ENCODE measurements around the gene SYNE3.

Gene SYNE3

GRCh38 chr14:95487669-95488084 is 28.8 kb downstream of the SYNE3 start:
- no peak for DNase-seq

GRCh38 chr14:95486875-95487668 is 29.4 kb downstream of the SYNE3 start:
- no peak for DNase-seq

- no peak for DNase-seq
These were observed 31.1 kb downstream of the SYNE3 start for GRCh38 chr14:95485222-95485819.

GRCh38 chr14:95484296-95484695 is 32.2 kb downstream of the SYNE3 start:
- DNase-seq, result no peak

DNA sequence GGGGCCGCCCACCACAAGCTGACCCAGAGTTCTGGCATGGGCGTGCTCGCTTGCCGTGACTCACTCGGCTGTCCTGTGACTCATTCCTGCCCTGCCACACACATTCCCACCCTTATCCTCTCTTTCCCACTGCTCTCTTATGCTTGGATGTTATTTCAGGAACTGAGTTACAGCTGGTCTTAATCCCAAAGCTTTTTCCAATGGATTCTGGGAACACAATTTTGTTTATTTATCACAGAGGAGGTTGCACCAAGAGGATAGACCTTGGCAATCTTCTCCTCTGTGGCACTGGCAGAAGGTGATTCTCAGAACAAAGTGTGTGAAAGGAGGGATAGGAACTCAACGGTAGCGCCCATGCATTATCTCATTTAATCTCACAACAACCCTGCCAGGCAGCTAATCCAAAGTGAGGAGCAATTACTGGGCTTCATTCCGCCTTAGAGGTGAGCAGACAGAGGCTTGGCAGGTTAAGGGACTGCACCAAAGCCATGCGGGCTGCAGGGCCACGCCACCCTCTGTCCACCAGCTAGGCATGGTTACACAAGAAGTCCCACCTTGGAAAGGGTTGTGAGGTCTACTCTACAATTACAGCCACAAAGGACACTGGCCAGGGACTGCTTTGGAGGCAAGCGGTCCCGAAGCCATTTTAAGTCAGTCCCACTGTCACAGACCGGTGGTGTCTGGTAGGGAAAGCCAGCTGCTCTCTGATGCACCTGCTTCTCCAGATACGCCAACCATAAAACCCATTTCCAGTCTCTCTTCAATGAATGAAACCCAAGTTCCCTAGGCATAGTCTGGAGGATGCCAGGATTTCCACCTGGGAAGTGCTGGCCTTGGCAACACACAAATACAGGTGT is 32.9 kb downstream of the SYNE3 start:
- DNase-seq, result no peak

- DNase-seq, result no peak
These were observed 33.7 kb downstream of the SYNE3 start for GRCh38 chr14:95482627-95483308.

DNA sequence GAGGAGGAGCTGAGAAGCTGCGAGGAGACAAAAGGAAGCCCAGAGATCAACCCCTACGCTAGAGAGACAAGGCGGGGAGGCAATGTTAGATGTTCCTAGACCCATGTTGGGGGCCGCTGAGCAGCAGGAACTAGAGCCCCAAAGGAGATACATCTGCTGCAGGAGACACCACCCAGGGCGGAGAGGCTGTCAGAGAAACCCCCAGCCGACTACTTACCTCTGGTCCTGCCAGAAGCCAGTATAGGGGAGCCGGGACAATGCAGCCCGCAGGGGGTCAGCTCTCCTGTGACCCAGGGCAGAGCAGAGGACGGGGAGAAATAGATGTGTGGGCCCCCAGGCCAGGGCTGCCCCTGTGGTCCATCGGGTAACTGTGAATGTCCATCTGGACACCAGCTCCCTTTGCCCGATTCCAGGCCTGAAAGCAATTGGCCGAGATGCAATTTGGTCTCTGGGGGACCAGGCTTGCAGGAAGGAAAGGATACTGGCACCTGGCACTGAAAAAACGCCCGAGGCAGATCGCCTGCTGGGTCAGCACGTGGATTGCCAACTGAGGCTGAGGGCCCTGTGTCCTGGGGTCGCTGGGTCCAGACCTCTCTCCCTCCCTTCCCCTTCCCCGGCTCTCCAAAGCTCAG is 34.9 kb downstream of the SYNE3 start:
- no peak for DNase-seq

GRCh38 chr14:95480887-95481226 is 35.6 kb downstream of the SYNE3 start:
- DNase-seq, result no peak

DNA sequence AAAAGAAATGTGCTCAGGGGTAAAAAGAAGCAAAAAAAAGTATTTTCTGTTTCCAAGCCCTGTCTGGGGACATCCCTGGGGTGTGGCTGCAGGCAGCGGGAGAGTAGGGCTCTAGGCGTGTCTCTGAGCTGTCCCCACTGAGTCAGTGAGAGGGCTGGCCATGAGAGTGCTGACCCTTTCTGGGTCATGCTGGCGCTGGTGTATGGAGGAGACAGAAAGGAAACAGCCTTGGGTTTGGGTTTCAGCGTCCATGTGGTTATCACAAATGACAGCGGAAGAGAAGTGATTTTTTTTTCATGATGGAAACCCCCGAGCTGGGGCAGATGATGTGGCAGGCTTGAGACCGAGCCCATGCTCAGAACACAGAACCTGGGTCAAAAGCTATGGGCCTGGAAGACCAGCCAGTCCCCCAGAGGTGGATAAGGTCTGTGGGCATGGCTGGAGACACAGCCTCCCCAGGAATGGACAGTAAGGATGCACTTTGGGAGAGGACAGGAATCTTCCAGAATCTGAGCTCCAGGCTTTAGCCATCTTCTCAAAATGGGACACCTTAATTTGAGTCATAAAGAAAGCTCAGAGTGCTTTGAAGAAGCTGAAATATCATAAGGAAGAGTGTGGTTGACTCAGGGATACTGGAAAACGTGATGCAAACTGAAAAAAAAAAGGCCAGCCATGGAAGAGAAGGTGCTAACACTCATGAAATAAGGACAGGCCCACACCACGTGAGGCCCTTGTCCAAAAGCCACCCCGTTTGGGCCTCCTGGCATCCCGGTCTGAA is 36.2 kb downstream of the SYNE3 start:
- no peak for DNase-seq

DNA sequence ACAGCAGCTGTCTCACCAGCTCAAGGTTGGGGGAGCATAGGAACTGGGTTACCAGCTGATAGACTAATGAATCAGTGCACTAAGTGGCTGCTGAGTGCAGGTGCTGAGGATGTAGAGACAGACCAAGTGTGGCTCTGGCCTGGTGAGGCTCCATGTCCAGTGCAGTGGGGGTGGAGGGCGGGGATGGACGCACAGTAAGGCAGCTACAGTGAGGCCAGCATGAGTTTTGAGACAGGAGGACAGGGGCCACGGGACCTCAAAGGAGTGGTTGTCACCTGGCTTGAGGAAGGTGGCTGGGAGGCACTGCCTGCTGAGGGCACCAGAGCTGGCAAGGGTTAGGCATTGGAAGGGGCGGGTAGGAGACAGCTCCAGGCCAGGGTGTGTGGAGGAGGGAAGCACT is 37.0 kb downstream of the SYNE3 start:
- no peak for DNase-seq

- no peak for DNase-seq
These were observed 37.6 kb downstream of the SYNE3 start for GRCh38 chr14:95478818-95479217.

GRCh38 chr14:95478309-95478708 is 38.1 kb downstream of the SYNE3 start:
- no peak for DNase-seq

GRCh38 chr14:95477411-95478269 is 38.8 kb downstream of the SYNE3 start:
- DNase-seq, result no peak

GRCh38 chr14:95476747-95477146 is 39.7 kb downstream of the SYNE3 start:
- DNase-seq, result no peak

GRCh38 chr14:95475540-95476240 is 40.8 kb downstream of the SYNE3 start:
- no peak for DNase-seq

DNA sequence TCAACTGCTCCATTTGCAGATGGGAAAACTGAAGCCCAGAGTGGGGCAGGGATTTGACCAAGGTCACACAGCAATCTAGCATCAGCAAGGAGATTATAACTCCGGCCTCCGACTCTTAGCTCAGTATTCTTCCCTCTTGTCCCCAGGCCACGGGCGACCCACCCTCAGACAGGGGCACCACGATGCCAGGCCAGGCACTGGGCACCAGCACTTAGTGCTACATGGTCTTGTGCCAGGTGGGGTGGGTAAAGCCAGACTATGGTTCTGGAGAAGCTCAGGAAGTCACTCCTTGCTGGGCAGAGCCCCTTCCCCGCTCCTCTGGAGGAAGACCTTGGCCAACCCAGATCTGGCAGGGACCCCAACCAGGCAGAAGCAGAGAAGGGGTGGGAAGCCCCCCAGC is 41.5 kb downstream of the SYNE3 start:
- no peak for DNase-seq

DNA sequence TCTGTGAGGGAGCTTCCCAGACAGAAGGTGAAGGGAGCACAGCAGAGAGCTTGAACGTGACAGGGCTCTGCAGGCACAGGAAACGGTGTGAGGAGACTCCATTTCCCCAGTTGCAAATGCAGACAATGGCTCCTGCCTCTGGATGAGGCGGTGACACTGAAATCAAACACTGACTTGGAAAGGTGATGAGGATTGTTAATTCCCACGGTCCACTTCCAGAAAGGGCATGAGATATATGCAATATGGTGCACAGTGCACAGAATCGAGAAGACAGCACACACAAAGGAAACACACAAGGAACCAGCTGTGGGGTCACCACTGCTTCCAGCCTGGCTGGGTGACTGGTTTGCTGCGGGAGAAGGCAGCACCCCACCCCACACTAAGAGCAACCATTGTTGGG is 42.0 kb downstream of the SYNE3 start:
- DNase-seq, result no peak

- DNase-seq, result no peak
These were observed 43.6 kb downstream of the SYNE3 start for GRCh38 chr14:95472819-95473251.

DNA sequence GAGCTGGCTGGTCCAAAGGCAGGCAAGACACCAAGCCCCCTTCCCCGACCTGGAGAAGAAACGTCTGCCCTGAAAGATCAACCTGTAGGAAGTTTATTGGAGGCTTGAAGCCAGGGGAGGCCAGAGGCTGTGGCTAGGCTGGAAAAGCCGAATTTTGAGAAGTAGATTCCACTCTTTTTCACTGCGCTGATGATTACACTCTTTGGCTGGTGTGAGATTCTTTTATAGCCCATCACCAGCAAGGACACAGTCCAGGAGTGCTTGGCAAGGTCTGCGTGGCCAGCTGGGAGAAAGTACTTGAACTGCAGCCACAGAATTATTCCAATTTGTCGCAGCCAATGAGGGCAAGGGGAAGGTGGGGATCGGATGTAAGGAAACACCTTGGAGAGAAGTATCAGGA is 45.0 kb downstream of the SYNE3 start:
- no peak for DNase-seq

DNA sequence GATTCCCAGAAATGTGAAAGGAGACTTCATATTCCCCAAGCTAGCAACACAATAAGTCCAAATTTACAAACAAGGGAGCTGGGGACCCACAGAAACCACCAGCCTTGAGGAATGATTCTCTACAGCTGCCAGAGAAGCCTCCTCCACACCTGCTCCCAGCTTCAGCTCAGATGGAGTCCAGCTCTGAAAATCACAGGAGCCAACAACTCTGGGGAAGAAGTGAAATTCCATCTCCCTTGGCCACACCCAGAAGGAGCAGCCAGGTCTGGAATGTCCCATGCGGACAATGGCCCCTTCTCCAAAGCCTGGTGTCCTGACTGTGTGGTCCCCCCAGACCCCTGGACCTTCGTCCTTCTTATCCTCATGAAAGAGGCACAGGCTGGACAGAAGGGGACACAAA is 45.4 kb downstream of the SYNE3 start:
- no peak for DNase-seq
